Loucy (cell line): ENCODE measurements around the gene RASGRP2.

Experiments used
- EZH2phosphoT487 ChIP-seq: fragments of 200-600 bp; IDR thresholded peaks from 2 replicates; pipeline ENCODE4 v1.6.1; 2018; ENCODE audit warnings: antibody characterized with exemption, mild to moderate bottlenecking, moderate library complexity, borderline replicate concordance
- TF ChIP-seq, protein P1 (sequence below): fragments of 200-600 bp; sonication (generic); conservative IDR thresholded peaks from 2 replicates; pipeline ENCODE4 v1.5.1; 2014; ENCODE audit warnings: mild to moderate bottlenecking, antibody characterized with exemption, low read length

DNA sequence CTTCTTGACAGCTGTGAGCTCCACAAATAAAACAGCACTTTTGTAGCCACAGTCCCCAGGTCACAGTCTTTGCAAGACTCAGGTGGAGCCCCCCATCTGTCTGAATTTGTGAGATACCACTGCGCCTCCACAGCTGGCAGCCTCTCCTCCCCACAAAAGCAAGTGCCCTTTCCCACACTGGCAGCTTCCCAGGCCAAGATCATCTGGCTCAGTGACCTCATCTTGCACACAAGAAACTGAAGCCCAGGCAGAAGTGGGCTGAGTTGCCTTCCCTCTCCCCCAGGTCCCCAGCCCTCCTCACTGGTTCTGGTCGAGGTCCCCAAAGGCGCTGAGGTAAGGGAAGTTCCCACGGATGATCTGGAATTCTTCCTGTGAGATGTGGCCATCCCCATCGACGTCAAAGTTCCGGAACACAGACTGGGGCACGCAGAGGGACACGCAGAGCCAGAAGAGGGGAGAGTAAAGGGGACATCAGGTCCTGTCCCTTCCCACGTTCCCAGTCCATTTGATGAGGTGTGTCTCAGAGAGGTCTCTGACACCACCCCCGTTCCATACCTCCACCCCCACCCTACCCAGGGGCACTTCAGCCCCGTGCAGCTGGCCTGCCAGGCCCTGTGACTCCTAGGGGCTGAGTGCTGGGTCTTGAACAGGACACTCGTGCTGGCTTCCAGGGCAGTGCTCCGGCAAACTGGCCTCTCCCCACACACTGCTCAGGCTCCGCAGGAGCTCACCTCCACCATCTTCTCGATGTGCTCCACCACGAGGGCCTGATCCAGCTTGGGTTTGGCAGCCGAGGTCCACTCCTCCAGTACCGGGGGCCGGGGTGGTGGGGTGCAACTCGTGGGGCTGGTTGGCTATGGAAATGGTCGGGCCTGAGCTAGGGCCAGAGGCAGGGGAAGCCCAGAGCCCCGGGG is 8.9 kb downstream of the RASGRP2 start:
- TF ChIP-seq, protein P1, sequence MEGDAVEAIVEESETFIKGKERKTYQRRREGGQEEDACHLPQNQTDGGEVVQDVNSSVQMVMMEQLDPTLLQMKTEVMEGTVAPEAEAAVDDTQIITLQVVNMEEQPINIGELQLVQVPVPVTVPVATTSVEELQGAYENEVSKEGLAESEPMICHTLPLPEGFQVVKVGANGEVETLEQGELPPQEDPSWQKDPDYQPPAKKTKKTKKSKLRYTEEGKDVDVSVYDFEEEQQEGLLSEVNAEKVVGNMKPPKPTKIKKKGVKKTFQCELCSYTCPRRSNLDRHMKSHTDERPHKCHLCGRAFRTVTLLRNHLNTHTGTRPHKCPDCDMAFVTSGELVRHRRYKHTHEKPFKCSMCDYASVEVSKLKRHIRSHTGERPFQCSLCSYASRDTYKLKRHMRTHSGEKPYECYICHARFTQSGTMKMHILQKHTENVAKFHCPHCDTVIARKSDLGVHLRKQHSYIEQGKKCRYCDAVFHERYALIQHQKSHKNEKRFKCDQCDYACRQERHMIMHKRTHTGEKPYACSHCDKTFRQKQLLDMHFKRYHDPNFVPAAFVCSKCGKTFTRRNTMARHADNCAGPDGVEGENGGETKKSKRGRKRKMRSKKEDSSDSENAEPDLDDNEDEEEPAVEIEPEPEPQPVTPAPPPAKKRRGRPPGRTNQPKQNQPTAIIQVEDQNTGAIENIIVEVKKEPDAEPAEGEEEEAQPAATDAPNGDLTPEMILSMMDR, result no peak
- TF ChIP-seq EZH2phosphoT487, result no peak
